GM19395 (cell line): ENCODE data around the gene SPTLC1.
"Not testable (repeated sequence)": the region's sequence is repeated elsewhere in the genome, so short reads cannot be mapped to it uniquely, and the experiment has no call there.

ENCODE experiments used
- ATAC-seq: cut with Tn5 transposase; IDR thresholded peaks from one replicate; pipeline ENCODE4 v1.9.1; 2021; ENCODE audit warnings: mild to moderate bottlenecking, moderate library complexity; ENCODE audit not compliant: unreplicated experiment

The SPTLC1 gene

DNA sequence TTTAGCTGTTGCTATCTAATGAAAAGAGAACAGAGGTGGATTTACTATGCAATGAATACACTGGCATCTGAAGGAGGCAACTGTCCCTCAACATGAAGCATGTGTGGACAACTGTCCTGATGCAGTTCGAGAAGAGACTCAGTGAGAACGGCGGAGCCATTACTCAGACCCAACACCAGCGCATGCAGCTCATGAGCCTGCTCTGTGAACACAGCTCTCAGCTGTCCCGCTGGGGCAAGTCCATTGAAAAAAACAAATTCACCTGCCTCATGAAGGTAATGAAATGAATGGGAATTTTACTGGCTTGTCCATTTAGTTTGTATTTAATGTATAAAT, 78.8 kb downstream of the SPTLC1 start:
- ATAC-seq, result no peak

DNA sequence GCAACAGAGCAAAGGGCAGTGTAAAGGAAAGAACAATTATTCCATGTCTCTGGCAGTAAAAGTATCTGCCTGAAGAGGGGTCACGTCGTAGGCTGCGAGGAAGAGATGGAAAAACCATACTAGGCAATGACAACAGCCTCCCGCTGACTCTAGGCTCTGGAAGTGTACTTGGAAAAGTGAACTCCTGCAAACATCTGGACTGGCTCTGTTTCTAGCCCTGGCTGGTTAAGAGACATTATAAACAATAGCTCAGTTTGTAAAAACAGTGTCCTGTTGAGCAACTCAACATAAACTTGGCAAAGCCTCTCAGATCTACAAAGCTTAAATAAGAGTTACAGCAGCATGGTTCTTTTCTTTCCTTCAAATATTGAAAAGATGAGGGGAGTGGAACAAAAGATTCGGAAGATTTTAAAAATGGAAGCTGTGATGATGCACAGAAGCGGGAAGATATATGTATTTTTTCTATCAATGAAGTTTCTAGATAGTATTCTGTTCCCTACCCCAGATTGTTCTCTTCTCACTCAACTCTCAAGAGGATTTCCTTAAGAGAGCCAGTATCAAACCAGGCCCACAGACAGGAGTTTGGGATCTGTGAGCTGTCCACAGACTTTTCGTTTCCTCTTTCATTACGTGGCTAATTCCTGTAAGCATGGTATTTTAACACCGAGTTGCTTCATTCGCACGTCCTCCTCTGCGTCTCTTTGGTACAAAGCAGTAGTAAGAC, 79.4 kb downstream of the SPTLC1 start:
- ATAC-seq, result no peak

DNA sequence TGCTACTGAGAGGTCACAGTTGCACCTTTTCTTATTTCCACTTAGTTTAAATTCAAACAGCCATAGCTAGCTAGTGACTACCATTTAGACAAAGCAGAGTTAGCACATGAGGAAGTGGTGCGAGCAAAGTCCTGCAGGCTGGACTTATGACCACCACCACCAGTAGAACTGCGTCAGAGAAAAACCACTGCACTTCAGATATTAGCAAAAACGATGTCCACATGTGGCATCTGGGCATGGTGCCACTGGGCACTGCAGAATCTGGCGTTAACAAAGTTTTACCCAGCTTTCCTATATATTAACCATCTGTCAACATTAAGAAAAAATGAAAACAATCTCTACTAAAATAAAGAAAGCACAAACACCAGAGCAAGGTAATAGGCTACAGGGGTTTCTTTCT, 80.1 kb downstream of the SPTLC1 start:
- ATAC-seq, result no peak

DNA sequence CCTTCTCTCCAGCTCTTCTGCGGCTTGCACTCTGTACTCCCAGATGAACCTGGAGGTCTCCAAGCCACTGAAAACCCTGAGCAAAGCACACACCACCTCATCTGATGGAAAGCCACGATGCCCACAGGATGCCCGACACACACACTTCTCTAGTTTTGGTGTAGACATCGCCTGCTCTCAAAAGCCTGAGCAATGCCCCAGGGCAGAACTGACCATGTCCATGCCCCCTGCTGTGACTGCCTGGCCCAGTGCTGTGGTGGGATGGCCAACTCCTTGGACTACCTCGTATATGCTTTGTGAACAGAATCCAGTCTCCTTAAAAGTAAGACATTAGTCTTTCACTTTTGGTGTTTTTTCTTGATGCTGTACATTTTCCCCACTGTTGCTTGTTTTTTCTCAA, 81.2 kb downstream of the SPTLC1 start:
- ATAC-seq, result no peak

DNA sequence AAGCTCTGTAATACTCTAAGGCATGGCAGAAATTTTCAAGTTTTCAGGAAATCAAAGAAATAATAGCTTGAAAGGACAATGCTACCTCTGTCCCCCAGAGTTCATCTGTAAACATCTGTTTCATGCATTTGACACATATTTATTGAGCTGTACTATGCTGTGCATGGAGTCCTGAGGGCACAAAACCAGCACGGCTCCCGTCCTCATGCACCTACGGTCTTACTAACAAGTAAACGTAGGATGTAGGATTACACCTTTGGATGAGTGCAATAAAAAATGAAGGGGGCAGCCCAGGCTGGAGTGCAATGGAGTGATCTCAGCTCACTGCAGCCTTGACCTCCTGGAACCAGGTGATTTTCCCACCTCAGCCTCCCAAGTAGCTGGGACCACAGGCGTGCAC, 81.9 kb downstream of the SPTLC1 start:
- no peak for ATAC-seq

DNA sequence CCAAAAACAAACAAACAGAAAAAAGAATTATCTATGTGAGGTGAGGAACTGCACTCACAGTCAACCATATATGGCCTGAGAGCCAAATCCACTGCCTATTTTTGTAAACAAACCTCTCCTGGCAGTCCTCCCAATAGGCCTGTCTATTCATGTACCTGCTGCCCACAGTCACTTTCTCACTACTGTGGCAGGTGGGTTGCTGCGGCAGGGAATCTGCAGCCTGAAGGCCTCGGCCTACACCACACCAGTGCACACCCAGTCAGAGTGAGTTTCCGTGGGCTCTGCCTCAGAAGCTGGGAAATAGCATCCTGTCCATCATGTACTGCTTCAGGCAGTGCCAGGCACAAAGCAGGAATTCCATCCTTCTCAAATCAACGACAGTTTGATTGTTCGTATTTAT, 82.3 kb downstream of the SPTLC1 start:
- ATAC-seq, result no peak

DNA sequence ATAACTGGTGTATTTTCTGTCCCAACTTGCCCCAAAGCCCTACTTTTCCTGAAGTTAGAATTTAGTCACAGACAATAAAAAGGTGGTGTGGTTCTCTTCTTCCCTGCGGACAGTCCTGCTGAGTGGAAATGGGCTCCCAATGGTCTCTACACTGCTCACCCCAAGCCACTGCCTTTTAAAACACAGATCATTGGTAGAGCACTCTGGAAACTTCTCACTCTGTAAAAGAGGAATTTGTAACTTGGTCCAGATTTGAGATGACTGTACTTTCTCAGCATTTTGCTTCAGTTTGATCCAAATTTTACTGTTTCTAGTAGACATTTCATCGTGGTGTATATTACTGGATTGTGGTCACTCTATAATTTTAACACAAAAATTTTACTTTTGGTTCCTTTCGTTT, 84.8 kb downstream of the SPTLC1 start:
- no peak for ATAC-seq

DNA sequence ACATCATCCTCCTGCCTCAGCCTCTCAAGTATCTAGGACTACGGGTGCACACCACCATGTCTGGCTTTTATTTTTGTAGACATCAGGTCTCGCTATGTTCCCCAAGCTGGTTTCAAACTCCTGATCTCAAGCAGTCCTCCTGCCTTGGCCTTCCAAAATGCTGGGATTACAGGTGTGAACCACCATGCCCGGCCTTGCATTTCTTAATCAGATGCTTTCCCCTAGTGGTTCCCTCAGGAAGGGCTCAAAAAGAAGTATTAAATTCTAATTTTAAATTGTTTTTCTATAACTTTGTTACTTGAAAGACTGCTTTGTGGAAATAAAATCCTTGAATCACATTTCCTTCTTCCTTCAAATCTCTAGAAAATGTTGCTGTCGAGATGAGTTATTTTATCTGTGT, 85.7 kb downstream of the SPTLC1 start:
- ATAC-seq, result no peak

DNA sequence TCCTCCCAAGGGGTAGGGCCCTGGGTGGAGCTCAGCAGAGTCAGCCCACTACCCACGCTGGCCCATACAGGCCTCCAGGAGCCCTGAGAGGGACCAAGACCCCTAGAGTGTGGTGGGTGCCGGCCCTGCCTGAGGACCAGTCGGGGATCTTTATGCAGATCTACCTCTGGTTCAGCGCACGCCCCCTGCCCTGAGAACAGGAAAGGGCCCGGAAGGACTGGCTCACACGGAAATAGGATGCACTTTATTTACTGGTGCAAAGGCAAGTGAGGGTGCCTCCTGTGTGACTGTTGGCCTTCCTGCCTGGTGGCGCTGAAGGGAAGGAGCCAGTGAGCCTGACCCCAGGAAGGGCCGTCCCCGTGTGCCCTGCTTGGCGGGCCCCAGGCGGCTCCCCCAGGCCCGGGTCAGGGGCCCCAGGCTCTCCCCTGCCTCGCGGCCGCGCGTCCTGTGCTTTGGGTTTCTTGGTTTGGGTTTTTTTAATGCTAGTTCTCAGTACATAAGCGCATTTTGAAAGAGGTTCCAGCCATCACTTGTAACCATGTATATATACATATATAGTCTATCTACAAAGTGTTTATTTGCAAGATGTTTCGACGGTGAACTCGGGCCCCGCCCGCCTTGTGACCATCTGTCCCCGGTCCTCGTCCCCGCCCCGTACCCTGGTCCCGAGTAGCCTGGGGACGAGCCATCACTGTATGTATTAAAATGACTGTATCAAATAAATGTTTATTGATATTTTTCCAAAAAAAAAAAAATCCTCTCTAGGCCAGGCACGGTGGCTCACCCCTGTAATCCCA, 88.8 kb downstream of the SPTLC1 start:
- ATAC-seq, result no peak

DNA sequence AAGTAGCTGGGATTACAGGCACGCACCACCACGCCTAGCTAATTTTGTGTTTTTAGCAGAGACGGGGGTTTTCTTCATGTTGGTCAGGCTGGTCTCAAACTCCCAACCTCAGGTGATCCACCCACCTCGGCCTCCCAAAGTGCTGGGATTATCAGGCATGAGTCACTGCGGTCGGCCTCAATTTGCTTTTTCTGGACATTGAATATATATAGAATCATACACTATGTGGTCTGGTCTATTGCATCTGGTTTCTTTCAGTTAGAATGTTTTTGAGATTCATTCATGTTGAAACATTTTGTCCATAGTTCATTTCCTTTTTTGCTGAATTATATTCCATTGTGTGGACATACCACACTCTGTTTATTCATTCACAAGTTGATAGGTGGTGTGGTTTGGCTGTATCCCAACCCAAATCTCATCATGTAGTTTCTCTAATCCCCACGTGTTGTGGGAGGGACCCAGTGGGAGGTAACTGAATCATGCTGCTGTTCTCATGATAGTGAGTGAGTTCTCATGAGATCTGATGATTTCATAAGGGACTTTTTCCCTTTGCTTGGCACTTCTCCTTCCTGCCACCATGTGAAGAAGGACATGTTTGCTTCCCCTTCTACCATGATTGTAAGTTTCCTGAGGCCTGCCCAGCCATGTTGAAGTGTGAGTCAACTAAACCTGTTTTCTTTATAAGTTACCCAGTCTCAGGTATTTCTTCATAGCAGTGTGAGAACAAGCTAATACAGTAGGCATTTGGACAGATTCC, 93.2 kb downstream of the SPTLC1 start:
- ATAC-seq, result not testable (repeated sequence)

DNA sequence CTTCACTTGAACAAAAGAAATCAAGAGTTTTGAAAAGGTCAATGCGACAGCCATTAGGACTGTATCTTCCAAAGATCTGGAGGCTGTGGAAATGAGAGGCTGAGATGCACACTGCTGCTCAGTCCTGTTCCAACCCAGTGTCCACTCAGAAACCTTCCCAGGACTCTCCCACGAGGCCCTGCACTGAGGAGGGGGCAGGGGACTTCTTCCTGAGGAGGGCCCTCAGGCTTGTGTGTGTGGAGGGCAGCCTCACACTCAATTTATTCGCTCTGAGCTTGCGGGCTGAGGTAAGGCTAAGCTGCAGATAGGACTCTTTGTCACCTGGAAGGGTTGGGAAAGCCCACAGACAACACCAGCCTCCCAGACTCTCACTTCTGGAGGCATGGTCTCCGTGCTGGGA, 95.6 kb downstream of the SPTLC1 start:
- no peak for ATAC-seq

DNA sequence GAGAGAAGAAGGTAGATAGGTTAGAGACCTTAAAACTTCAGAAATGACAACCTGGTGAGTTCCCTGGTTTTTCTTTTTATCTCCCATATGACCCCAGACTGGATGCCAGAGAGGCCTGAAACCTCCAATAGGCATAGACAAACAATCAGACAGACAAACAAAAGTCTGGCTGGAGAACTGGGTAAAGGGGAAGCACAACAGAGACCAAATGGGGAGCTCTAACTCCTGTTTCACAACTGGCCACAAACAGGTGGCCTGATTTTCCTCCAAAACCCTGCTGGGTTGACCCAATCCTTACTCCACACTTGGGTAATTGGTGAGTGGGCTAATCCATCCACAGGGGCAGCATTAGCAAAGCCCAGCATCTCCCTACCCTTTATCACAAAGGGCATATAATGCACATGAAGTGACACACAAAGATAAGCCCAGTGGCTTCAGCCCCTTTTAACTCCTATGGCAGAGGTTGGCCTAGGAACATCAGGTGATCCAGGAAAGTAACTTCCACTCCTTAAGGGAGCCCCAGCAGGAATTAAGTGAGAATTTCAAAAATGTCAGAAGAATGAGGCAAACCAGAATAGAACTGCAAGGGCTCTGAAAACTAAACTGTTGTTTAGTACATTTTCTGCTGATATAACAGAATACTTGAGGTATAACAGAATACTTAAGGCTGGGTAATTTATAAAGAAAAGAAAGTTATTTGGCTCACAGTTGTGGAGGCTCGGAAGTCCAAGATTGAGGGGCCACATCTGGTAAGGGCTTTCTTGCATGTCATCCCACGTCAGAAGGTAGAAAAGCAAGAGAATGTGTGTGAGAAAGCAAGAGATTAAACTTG, 104.3 kb downstream of the SPTLC1 start:
- ATAC-seq, result no peak

DNA sequence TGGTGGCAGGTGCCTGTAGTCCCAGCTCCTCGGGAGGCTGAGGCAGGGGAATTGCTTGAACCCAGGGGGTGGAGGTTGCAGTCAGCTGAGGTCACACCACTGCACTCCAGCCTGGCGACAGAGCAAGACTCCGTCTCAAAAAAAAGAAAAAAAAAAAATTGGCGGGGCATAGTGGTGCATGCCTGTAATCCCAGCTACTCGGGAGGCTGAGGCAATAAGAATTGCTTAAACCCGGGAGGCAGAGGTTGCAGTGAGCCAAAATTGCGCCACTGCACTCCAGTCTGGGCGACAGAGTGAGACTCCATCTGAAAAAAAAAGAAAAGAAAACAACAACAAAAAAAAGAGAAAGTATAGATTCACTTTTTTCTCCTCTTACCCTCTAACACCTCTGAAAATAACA, 105.0 kb downstream of the SPTLC1 start:
- ATAC-seq, result not testable (repeated sequence)

DNA sequence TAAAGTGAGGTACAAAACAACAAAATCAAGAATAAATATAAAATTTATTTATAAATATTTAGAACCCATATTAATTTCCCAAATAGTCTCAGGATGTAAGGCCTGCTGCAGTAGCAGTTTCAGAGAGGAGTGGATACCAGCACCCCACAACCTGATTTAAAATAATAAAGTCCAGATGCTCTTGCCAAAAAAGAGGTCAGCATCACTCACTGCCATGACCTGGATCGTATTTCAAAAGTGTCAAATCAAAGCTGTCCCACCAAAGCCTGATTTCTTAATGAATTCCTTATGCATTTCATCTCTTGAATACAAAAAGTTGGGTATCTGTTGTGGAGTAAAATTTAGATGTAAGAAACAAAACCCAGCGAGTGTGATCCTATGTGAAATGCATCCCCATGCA, 107.2 kb downstream of the SPTLC1 start:
- ATAC-seq, result no peak

DNA sequence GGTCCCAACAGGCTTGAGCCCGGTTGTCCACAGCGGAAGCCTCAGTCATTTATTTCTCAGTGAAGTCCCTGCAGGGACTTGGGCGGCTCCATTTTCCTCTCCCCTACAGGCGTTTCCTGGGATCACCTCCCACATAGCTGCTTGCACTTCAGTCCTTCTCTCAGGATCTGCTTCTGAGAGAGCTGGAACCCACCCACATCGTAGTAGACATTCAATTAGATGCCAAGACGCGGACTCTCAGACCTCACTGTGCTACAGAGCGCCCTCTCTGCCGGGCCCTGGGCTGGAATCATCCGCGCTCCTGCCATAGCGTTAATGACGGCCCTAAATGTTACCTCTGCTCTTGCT, 111.2 kb downstream of the SPTLC1 start:
- ATAC-seq, result no peak

DNA sequence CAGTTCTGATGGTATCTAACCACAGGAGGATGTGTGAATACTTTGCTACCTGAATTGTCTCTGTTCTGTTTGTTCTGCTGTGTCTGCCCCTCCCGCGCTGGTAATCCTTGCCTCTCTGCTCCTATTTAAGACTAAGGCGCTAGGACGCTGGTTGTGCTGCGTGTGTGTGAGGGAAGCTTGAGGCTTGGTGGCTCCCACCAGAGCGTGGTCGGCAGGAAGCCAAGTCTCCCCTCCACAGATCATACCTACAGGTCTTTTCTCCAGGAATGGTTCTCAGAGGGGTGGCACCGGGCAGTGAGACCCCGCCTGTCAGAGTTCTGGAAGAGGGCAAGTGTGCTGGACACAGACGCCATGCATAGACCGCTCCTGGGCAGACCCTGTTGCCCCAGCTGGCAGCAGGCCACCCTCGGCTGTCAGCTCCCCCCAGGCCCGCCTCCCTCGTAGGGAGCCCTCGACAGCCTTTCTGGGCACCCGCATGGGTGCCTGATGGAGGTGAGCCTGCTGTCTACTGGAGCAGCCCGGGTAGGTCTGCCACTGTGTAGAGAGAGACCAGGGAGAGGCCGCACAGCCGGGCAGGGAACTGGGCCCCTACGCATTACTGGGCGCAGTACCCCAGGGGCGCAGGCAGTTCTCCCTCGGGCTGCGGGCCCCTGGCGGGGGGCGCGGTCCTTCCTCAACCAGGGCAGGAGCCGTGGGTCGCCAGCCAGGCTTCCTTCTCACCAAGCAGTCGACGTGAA, 111.7 kb downstream of the SPTLC1 start:
- no peak for ATAC-seq

DNA sequence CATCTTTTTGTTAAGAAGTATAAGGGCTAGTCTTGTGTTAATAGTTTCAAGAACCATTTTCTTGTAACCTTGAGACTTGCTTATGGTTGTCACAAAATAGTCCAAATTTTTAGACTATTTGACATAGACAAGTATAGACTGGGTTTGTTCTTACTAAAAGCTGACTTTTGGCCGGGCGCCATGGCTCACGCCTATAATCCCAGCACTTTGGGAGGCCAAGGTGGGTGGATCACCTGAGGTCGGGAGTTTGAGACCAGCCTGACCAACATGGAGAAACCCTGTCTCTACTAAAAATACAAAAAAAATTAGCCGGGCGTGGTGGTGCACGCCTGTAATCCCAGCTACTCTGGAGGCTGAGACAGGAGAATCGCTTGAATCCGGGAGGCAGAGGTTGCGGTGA, 113.3 kb downstream of the SPTLC1 start:
- not testable (repeated sequence) for ATAC-seq

DNA sequence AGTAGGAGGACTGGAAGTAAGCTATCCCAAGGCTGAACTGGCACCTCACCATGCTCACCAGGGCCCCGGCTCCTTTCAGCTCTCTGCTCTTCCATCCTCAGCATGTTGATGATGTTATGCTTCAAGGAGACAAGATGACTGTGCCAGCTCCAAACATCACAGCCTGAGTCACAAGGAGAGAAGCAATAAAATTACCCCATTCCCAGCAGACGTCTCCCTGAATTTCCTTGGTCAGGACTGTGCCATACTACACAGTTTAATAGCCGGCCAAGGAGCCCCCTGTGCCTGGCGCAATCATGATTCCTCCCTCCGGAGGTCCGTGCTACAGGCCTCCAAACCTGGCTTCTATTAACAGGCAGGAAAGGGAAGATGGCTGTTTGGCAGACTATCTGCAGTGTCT, 114.0 kb downstream of the SPTLC1 start:
- no peak for ATAC-seq

DNA sequence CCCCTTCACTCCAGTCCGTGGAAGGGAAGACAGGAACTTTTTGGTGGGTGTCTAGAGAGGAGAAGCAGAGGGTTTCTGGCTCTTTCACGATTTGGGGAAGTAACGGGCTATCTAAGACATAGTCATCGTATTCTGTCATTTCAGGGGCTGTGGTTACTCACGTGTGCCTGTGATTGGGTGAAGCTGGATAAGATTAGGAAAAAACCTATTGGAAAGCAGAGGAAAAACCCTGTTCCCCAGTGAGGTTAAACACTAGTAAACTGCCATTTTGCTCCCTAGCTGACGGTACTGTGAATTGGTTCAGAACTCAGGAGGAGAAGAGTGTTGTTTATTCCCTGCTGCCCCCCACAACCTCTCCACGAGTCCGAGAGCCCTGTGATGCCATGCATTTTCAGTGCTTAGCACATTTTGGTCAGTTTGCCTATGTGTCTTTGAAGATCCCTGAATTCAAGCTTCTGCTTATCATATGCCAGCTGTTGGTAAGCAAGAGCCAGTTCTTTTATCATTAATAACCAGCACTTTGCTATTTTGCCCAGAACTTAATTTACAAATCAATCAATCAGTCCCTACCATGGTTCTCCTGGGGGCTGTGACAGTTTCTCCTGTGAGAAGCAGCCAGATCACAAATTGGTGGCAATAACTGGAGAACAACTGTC, 120.1 kb downstream of the SPTLC1 start:
- no peak for ATAC-seq

DNA sequence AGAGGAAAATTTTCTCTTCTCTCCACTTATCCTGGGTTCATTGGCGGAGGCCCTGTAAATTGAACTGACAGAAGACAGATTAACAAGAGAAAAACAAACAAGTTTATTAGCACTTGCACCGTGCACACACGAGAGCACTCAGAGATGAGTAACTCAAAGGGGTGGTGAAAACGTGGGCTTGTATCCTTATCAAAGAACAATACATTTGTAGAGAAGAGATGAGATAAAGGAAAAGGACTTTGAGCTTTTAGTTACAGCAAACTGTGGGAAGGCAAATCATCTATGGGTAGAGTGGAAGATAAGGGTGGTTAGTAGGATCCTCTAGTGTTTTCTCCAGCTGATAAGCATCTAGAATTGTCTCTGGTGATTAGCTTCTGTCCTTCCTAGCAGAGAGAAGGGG, 120.8 kb downstream of the SPTLC1 start:
- ATAC-seq, result no peak
